GM13977 (cell line): Measurements from ENCODE around the gene VANGL2.

Experiments
- DNase-seq: peaks from one replicate; pipeline ENCODE4 v3.0.0; 2012; ENCODE audit warnings: low spot score
- in situ Hi-C: fragments of 300-500 bp; cut with MboI; formaldehyde crosslinking; loops from one replicate; pipeline ENCODE4 v1.12.0; 2022; ENCODE audit warnings: low sequenced_read_pairs, low pct_unique_long_range_greater_than_20kb, mixed read lengths, inconsistent platforms; ENCODE audit not compliant: unreplicated experiment
- TF ChIP-seq, protein P1 (sequence below): IDR thresholded peaks from 2 replicates; pipeline ENCODE4 v1.5.1; 2012; ENCODE audit warnings: mild to moderate bottlenecking, control low read depth; ENCODE audit not compliant: insufficient read depth; ENCODE audit errors: extremely low read depth, missing control alignments

The VANGL2 gene

DNA sequence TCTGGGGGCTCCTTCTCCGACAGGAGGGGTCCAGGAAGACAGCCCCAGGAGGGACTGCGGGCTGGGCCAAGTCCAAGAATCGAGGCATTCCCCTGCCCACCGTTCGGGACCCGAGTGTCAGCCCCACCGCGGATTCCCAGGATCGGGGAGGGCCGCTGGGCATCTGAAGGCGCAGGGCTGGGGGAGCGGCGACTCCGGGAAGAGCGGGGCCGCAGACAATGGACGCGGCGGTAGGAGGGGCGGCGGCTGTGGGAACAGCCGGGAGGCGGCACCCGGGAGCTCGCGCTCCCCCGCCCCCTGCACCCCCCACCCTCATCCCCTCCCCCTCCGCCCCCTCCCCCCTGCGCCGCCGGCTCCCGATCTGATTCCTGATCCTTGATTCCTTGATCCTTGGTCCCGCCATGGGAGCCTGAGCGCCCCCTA lies at the start of gene VANGL2:
Gene VANGL2 (plus strand): TSS at position 342 of the 423 bp plus-strand sequence. CDS start 15,274 bp downstream, outside the sequence.
- peak; percentile 76 for DNase-seq
- in situ Hi-C loops, result loop anchor here (25.0 kb wide), 2 partner anchors 437 to 562 kb away; partner anchors contain the start of gene ITLN2
- TF ChIP-seq, protein P1, sequence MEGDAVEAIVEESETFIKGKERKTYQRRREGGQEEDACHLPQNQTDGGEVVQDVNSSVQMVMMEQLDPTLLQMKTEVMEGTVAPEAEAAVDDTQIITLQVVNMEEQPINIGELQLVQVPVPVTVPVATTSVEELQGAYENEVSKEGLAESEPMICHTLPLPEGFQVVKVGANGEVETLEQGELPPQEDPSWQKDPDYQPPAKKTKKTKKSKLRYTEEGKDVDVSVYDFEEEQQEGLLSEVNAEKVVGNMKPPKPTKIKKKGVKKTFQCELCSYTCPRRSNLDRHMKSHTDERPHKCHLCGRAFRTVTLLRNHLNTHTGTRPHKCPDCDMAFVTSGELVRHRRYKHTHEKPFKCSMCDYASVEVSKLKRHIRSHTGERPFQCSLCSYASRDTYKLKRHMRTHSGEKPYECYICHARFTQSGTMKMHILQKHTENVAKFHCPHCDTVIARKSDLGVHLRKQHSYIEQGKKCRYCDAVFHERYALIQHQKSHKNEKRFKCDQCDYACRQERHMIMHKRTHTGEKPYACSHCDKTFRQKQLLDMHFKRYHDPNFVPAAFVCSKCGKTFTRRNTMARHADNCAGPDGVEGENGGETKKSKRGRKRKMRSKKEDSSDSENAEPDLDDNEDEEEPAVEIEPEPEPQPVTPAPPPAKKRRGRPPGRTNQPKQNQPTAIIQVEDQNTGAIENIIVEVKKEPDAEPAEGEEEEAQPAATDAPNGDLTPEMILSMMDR, result no peak

DNA sequence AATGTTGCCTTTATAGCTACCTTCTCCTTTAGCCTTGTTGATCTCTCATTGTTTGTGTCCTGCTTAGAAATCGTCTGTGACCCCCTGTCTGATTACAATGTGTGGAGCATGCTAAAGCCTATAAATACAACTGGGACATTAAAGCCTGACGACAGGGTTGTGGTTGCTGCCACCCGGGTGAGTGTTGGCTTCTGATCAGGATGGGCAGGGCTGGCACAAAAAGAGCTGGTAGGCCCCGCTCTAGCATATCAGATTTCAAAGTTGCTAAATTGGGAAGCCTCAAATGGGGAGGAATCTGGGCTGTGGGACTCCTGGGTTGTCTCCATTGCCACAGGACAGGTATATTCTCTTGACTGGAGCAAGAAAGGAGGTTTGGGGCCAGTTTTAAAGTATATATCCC lies 48.7 kb upstream of the VANGL2 start:
- in situ Hi-C loops, result no loop called here
- no peak for DNase-seq
- TF ChIP-seq, protein P1, result no peak

DNA sequence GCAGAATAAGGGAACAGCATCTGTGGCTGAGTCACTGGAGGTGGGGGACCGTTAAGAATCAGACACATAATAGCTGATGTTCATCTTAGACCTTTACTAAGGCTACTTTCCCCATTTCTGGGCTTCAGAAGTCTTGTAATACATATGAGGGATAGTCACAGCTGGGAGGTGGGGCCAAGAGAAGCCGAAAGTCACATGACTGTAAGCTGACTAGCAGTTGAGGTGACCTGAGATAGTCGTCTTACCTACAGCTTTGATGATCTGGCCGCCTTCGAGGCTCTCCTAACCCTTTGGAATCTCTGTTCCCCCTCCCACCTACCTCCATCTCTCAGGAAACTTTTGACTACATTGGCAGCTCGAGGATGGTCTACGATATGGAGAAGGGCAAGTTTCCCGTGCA lies 47.8 kb upstream of the VANGL2 start:
- no peak for DNase-seq
- TF ChIP-seq, protein P1, result no peak
- in situ Hi-C loops, result no loop called here

DNA sequence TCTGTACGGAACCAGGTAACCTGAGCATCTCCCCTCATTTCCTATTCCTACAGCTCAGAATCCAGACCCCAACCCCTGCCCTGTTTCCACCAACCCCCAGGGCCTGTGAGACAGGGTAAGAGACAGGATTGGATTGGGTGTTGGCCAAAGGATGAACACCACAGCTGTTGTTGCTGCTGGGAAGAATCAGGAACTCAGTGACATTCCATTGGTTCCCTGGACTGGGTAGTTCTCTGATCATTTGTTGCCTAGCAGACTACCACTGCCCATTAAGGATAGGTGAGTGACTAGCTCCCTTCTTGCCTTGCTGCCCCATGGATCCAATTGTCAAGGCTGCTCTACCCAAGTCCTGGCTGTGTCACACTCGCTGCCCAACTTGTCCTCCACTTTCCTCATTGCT lies 47.1 kb upstream of the VANGL2 start:
- in situ Hi-C loops, result no loop called here
- TF ChIP-seq, protein P1, result no peak
- no peak for DNase-seq

DNA sequence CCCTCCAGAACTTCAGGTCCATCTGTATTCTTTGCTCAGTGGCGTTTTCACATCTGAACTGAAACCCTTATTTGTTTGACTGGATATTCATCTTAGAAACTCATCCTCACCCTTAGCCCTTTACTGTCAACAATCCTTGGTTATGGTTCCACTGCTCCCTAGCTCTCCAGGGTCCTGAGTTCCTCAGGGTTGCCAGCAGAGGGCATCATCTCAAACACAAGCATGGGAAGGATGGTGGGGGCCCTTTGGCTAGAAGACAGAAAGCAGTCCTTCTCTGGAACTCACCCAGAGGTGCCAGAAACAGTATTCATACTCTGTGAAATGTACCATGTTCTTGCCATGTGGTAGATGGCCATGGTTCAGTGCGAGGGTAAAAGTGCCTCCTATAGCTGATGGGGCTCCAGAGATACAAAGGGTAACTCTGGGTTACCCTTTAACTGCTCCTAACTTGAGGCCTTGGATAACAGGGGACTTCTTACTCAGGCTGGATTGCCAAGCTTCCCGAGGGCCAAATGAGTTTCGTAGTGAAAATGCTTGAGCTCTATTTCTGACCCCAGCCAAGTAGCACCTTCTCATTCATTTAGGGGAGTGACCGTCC lies 45.9 kb upstream of the VANGL2 start:
- in situ Hi-C loops, result no loop called here
- DNase-seq, result no peak
- TF ChIP-seq, protein P1, result peak; percentile 54

DNA sequence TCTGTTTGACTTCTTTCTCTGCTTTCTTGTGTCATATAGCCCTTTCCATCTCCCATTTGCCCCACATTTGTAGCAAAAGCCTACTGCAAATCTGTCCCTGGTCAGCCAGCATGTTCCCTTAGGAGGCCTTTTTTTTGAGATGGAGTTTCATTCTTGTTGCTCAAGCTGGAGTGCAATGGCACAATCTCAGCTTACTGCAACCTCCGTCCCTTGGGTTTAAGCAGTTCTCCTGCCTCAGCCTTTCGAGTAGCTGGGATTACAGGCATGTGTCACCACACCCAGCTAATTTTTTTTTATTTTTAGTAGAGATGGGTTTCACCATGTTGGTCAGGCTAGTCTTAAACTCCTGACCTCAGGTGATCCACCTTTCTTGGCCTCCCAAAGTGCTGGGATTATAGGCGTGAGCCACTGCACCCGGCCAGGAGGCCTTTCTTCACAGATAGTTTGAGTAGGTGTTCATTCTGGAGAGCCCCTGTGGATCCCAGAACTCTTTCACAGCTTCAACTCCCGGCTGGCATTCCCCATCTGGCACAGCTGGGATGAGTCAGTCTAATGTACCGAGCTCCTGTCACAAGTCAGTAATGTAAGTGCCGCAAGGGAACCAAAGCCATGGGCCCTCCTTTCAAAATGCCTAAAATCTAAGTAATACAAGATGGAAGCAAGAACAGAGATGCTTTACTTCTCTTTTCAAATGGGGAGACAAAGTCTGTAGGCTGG lies 42.9 kb upstream of the VANGL2 start:
- TF ChIP-seq, protein P1, result no peak
- in situ Hi-C loops, result no loop called here
- no peak for DNase-seq
